T-helper 2 cell (primary cell): ENCODE results near the gene IGLON5.

Experiments used
- DNase-seq, 5 experiments: peaks; one replicate each; pipeline versions ENCODE4 v3.0.0 to v3.0.0-alpha.2; 2012 to 2022
- total RNA-seq, 2 donors: gene quantifications; one replicate each; lab custom pipeline; 2026; lab: John Stamatoyannopoulos, UW

The IGLON5 gene
- total RNA-seq = 0 reads per million in 2 donors

DNA sequence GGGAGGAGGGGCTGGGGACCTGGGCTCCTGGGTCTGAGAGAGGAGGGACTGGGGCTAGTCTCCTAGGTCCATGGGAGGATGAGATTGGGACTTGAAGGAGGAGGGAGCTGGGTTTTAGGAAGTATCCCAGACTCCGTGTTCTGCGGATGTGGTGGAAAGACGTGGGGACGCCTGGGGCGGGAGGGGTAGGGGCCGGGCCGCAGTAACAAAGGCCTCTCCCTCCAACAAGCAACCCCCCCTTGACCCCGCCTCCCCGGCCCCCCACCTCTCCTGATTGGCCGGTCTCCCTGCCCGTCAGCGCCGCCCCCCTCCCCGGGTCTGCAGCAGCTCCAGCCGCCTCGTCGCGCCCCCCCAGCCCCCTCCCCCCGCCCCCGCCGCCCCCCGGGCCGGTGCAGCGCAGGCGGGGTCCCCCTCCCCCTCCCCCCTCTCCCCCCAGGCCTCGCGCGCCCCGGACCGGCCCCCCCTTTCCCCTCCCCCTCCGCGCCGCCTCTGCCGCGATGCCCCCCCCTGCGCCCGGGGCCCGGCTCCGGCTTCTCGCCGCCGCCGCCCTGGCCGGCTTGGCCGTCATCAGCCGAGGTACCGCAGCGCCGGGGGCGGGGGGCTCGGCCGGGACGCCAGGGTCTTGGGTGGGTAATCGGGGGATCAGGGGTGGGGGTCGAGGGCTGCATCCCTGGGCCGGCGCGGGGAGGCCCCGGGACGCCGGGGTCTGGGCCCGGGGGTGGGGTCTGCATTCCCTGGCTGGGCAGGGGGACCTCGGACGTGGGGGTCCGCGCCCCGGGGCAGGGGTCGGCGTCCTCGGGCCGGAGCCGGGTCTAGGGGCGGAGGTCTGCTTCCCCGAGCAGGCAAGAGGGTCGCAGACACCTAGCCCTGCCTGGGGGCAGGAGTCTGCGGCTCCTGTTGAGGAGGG, at the start of gene IGLON5:
TSS of gene IGLON5 (plus strand) at position 294 of the 907 bp plus-strand sequence. CDS start at position 498, 204 bp downstream.
- DNase-seq = peak in 1 of 5 experiments; percentile 20

DNA sequence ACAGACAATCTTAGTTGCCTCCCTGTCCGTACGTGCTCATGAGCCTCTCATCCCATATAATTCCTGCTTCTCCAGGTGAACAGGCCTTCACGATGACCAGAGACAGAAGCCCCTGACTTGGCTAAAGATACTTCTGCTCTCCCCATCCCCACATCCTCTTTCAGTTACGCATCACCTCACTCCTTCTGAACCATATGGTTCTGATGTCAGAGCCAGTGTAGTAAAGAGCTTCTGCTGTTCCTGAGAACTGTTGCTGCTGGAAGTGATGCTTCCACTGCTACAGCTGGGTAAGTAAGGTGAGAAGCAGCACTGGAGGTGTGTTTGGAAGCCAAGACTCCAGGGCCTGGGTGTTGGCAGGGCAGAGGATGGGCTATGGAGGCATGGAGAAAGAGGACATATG, 47.6 kb upstream of the IGLON5 start:
- DNase-seq = peak in 1 of 5 experiments; percentile 58

DNA sequence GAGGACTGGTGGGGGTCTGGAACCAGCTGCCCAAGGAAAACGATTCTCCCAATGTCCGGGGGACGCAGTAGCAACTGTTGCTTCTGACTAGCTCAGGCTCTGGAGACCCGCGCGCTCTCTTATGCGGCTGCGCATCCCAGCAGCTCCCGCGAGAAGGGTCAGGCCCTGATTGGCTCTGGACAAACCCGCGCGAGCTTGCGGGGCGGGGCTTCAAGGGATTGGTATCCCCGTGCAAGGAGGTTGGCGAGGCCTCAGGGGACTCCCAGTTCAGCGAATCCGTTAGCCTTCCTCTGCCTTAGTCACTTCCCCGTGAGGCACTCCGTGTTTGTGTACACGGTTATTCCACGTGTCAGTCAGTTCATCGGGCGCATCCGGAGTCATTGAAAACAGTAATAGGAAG, 40.4 kb upstream of the IGLON5 start:
- DNase-seq = no peak

DNA sequence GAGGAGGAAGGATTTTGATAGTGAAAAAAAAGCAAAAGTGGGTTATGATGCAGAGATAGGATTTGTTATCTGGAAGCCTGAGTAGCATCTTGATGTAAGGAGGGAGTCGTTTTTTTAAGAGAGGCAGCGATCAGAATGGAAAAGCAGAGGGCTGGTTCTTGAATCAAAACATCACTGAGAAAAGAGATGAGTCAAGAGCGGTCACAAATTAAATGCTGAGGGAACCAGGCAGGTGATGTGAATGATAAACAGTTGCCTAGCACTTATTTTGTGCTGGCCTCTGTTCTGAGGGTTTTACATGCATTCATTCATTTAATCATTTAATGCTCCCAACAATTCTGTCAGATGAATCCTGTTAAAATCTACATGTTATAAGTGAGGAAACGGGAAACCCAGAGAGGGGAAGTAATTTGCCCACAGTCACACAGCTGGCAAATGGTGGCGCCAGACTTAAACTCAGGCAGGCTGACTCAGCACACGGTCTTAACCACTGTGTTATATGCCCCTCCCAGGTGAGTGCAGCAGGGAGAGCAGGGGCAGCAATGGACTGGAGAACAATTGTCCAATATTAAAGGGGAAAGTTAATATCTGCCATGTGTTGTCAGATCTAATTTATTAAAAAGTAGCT, 39.1 kb upstream of the IGLON5 start:
- DNase-seq = peak in 2 of 5 experiments; percentile 38 to 95

DNA sequence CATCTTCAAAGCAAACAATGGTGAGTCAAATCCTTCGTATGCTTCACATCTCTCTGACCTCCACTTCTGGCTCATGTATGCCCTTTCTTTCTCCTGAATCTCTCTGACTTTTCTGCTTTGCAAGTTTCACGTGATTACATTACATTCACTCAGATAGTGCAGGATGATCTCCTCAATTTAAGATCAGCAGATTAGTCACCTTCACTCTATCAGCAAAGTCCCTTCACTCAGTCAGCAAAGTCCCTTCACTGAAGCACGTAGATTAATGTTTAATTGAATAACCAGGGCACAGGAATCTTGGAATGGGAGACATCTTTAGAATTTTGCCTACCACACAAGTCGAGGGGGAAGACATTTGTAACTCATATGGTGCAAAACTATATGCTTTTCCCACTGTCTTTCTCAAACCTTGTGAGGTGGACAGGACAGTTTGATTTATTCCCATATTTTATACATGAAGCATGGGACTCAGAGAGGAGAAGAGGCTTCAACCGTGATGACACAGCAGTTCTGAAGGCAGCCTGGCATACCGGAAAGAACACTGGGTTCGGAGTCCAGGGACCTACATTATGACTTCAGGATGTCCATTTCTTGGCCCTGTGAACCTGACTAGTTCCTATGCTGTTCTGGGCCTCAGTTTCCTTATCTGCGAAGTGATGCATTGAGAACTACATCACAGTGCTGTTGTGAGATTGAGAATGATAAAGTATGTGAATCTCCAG, 37.2 kb upstream of the IGLON5 start:
- peak in 1 of 5 experiments; percentile 84 for DNase-seq

DNA sequence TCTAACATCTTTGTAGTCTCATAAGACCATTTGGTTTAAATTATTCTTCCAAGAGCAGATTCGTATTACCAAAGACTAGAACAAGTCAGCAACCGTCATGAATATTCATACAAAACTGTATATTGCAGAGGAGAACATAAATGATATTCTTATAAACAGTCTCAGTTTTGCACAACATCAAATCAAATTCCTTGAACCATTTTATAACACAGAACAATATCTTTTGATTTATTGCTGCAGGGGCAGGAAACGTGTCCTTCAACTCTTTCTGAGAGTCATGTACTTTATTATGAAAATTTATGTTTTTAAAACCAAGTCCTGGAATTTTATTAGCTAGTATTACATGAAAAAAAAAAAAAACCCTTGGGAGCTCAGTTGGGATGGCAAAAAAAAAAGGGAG, 34.3 kb upstream of the IGLON5 start:
- DNase-seq = no peak

DNA sequence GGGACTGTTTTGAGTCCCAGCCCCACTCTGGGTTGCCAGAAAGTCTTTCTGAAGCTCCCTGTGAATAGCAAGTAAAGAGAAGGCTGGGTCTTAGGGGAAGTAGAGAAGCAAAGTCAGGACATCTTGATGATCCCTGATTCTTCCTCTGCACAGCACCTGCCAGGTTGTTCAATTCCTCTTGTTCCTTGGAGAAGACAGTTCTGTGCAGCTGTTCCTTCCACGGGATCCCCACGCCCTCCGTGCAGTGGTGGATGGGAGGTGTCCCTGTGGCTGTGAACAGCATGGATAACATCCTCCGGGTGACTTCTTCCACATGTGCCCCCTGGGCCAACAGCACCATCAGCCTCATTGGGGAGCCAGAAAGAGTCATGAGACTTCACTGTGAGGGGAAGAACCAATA, 29.1 kb upstream of the IGLON5 start:
- DNase-seq = no peak

DNA sequence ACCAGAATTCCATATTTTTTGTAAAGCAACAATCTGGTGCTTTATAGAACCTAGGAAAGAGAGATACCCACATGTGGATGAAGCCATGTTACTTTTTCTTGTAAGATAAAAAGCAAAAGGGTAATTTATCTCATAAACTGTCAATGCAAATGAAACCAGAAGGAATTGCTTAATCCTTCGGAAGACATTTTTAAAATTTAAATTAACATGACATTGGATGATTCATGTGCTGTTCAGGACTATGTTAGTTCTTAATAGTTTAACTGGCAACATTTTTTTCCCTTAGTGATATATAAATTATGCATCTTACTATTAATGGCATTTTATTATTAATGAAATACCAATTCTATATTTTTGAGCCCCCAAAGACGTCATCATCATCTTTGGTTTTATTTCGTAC, 25.8 kb upstream of the IGLON5 start:
- no peak for DNase-seq

DNA sequence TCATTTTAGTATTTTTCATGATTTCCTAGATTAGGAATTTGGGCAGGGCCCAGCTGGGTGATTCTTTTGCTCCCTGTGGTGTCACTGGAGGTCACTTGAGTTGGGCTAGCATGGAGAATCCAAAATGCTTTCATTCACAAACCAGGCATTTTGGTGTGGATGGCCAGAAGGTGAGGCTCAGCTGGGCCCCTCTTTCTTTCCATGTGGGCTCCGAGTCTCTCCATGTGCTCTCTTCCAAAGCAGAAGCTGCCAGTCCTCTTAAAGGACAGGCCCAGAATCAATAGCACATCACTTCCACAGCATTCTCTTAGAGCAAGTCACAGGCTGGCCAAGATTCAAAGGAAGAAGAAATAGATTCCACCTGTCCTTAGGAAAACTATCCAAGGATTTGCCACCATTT, 21.8 kb upstream of the IGLON5 start:
- no peak for DNase-seq

DNA sequence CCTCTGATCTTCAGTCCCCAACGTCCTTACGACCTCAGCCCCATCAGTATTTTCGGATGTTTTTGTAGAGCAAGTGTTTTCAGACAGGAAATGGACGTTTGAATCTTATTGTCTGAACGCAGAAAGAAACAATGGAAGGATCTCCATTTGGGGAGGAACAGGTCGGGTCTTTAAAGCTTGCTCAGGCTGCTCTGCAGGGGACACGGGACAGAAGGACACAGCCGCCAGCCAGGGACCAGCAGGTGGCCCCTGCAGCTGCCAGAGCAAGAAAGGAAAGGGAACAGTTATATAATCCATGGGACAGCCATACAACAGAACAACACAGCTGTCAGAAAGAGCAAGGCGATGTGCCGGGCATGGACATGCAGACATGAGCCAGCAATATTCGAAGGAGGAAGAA, 18.5 kb upstream of the IGLON5 start:
- DNase-seq = no peak

DNA sequence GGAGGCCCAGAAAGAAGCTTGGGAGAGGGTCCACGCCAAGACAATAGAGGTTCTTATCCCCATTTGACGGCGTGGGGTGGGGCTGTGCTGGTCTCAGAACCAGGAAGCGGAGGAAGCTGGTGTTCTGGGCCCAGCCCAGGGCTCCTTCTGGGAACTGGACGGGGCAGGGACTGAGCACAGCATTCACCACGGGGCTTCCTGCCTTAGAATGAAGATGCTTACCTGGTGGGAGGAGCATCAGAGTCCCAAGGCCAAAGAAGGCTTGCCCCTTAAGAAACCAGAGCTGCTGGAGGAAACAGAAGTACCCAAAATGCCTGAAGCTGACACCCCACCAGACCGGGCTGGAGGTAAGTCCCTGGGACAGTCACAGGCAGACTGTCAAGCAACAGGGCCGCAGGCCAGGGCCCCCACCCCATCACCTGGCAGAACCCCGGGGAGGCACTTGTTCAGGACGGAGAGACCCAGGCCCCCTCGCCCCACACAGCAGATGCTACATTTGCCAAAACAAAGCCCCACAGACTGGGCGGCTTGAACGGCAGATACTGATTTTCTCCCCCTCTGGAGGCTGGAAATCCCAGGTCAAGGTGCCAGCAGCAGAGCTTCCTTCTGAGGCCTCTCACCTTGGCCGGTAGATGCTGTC, 17.8 kb upstream of the IGLON5 start:
- DNase-seq = no peak

DNA sequence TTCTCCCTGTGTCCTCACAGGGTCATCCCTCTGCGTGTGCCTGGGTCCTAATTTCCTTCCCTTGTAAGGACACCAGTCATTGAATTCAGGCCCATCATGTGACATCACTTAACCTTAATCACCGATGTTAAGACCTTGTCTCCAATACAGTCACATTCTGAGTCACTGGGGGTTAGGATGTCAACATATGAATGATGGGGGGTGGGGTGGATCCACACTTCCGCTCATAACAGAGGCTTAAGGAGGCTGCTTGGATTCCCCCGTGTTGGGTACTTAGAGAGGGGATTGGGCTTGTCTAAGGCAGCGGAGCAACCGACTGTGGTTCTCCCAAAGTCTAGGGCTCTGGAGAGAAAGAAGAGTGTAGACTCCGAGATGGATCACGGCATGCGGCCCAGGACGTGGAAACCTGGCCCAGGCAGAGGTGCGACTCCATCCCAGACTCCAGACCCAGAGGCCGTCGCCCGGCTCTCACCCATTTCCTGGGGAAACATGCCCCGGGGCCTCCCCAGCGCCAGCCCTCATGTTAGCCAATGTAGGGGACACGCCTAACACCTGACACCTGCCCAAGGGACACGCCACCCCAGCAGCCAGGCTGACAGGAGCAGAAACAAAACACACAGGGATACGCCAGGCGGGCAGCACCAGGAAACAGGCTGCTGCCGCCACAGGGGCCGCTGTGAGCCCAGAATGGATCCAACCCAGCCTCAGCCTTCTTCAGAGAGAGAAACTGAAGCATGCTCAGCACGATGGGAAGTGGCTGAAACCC, 17.1 kb upstream of the IGLON5 start:
- peak in 1 of 5 experiments; percentile 61 for DNase-seq

DNA sequence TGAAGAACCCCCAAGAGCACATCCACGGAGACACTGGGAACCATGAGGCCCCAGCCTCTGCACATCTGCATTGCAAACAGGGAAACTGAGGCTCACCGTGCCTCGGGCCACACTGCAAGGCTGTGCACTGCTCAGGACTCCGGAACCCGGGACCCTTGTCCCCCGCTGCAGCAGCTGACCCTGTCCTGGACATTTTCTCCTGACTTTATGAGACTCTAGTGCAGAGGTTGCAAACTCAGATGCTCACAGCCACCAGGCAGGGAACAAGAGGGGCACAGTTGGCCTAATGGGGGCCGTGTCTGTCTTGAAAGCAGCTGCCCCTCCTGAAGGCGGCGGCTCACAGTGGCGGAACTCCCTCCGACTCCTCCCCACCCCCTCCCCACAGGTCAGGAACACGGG, 16.5 kb upstream of the IGLON5 start:
- no peak for DNase-seq

DNA sequence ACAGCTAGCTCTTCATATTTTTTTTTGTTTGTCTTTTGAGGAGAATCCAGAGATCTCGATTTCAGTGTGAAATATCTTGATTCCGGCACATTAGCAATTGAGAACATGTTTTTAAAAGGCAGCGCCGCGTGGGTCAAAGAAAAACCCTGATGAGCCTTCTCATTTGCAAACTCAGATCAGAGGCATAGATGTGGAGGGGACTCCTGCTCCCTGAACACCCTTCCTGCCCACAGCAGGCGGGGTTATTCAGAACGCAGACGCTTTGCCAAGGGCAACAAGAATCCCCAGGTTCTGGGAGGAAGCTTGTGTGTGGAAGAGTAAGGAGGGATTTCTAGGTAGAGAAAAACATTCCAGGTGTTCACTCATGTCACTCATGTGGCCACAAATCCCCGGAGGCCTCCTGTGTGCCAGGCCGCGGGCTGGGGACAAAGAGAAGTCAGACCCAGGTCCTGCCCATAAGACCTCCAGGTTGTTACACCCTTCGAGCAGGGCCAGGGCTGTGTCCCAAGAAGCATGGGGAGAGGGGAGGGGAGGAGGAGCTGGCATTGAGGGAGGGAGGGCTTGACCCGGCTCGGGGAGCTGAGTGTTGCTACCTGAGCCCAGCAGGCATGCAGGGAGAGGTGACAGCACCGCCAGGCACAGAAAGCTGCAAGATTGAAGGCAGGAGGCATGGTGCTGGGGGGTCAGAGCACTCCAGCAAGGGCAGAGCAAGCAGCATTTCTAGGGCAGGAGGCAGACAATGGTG, 15.9 kb upstream of the IGLON5 start:
- DNase-seq = no peak

DNA sequence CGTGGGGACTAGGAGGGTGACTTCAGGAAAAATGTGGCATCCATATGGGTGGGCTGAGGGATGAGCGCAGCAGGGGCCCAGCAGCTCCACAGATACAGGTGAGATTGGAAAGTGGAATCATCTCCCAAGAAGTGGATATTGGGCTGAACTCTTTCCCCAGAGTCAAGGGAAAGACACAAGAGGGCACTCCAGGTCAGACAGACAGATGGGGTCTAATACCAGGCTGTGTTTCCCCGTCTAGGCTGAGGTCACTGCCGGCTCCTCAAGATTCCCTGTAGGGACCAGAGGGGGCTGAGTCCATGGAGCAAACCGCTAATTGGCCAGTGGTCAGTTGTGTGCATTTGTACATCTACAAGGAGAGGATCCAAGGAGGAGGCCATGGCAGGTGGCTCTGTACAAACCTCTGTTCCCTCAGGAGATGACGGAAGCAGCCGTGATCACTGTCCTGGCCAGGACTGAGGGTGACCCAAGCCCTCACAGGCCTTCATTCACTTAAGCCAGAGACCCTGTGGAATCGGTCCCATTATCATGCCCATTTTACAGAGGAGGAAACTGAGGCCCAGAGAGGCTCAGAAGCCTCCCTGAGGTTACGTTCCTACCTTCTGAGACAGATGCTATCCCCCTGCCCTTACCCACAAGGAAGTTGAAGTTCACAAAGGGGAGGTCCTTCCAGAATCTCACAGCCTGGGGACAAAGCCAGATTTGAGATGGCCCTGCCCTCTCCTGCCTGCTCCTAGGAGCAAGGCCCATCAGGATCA, 14.9 kb upstream of the IGLON5 start:
- no peak for DNase-seq

DNA sequence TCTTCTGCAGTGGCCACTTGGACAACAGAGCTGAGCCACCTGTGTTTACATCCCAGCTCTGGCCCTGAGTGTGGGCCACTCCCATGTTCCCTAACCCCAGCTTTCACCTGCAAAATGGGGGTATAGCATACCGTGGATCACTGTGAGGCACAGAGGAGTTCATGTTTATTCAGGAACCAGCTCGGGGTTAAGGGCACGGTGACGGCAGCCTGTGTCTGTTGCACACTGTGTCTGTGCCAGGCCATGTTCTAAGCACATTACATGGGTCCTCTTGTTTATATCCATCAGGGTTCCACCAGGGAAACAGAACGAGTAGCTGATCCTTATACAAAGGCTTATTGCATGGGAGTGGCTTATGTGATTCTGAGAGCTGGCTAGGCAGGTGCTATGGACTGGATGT, 14.0 kb upstream of the IGLON5 start:
- DNase-seq = no peak

DNA sequence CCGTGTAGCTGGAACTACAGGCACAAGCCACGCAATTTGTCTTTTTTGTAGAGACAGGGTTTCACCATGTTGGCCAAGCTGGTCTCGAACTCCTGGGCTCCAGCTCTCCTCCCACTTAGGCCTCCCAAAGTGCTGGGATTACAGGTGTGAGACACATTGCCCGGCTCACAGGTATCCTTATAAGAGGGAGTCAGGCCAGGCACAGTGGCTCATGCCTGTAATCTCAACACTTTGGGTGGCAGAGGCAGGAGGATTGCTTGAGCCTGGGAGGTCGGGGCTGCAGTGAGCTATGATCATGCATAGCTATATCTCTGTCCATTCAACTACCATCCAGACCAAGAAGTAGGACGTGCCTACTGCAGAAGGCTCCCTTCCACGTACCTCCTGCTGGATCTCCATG, 10.2 kb upstream of the IGLON5 start:
- no peak for DNase-seq

DNA sequence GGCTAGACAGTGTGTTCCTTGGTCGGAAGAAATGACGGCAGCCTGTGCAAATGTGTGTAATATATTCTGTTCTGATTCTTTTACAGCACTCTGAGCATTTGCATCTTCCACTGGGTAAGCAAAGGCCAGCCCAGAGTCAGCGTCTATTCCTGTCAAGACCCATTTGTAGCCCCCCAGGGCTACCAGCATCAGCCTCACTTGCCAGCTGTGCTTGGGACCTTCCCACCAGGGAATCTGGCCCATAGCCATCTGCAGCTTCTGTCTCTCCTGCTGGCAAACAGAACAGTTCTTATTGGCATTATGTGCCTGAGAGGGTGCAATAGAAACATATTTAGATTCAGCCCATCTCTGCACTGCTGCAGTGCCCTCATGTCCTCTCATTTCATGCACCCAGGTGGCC, 6.0 kb upstream of the IGLON5 start:
- DNase-seq = no peak

DNA sequence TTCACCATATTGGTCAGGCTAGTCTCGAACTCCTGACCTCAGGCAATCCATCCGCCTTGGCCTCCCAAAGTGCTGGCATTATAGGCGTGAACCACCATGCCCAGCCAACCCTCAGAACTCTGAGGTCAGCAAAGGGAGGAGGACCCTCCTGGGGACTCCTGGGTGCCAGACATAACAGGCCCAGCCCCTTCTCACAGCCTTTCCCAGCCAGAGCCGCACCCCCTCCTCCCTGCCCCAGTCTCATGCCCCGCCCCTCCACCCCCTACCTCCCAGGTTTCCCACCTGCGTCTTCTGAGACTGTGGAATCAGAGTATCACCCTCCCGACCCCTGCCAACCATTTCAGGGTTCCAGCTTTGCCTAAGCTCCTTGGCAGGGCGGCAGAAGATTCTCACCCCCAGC, 5.2 kb downstream of the IGLON5 start:
- no peak for DNase-seq

DNA sequence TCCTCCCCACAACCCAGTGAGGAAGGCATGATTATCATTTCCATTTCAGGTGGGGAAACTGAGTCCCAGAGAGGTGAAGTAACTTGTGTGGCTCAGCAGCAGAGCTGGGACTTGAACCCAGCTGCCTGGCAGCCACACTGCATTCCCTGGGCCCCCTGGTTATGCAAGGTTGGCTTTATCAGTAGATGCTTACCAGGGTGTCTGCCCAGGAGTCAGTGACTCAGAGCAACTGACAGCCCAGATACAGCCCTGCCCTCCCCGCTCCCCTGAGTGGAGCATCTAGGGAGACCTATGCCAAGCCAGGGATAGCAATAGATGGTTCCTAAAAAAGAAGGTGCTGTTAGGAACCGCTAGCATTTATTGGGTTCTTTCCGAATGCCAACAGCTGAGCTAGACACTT, 5.9 kb downstream of the IGLON5 start:
- no peak for DNase-seq

DNA sequence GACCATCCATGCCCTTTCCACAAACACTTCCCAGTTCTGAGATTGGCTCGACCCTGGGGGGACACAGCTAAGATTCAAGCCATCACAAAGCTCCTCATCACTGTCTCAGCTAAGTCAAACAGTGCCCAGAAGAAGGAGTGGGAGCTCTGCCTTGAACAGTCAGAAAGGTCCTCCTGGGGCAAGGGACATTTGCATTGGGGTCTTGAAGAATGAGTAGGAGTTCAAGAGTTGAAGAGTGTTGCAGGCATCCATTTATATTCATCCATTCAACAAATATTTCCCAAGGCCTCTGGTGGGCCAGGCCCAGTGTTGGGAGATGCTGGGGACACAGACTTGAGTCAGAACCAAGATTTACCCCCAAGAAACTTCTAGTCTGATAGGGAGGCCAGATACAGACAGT, 6.5 kb downstream of the IGLON5 start:
- no peak for DNase-seq
